Endothelial cell of umbilical vein (primary cell): ENCODE data around the gene SEMA4A. TPM values are rescaled to one million over a fixed set of nuclear protein-coding genes. Genes with fewer than 3 reads are reported as not detected.

Source experiments
- BruUV-seq: library from RNA; stranded (reverse); fragments of 400-500 nt; replicated peaks from 2 replicates; lab custom pipeline; 2021; lab: Mats Ljungman, UMichigan
- CTCF ChIA-PET: fragments of 300-600, 350-600 bp; sonication (Branson Sonifier 250); formaldehyde crosslinking; loops from one replicate; lab custom pipeline; 2021; ENCODE audit warnings: antibody characterized with exemption, inconsistent platforms; lab: Charles Lee
- POLR2A ChIA-PET: fragments of 300-600, 350-600 bp; sonication (Branson Sonifier 250); formaldehyde crosslinking; loops from one replicate; lab custom pipeline; 2021; ENCODE audit warnings: antibody characterized with exemption, inconsistent platforms; lab: Charles Lee
- DNase-seq: peaks from one replicate; pipeline ENCODE4 v3.0.0-alpha.2; 2011; ENCODE audit warnings: low read depth, low spot score
- FAIRE-seq: peaks from 2 replicates; lab custom pipeline; 2011; peaks lifted over from hg19 to GRCh38; lab: Jason Lieb, UNC
- H2AFZ ChIP-seq: 2 replicates; pipeline ENCODE4 v1.6.0; 2012; ENCODE audit warnings: low read depth, low read length, control low read depth, inconsistent platforms
- H3K27ac ChIP-seq: 2 replicates; pipeline ENCODE4 v1.5.1; 2011; ENCODE audit warnings: low read depth, mild to moderate bottlenecking, control low read depth, low read length, moderate library complexity; ENCODE audit not compliant: insufficient read depth
- H3K27me3 ChIP-seq, 2 experiments: 2 replicates each; pipeline versions ENCODE4 v1.6.0 to v1.6.1; 2011; ENCODE audit warnings: low read length in 2 of 2, mixed read lengths in 1 of 2; ENCODE audit not compliant: control insufficient read depth in 2 of 2, insufficient read depth in 2 of 2
- H3K36me3 ChIP-seq, 2 experiments: 2 replicates in 1 of 2; 3 replicates in 1 of 2; pipeline ENCODE4 v1.5.1; 2011; ENCODE audit warnings: low read length in 2 of 2, mild to moderate bottlenecking in 1 of 2, moderate library complexity in 1 of 2; ENCODE audit not compliant: control insufficient read depth in 2 of 2, insufficient read depth in 2 of 2; ENCODE audit errors: extremely low read depth in 1 of 2
- H3K4me1 ChIP-seq: 3 replicates; pipeline ENCODE4 v1.5.1; 2011; ENCODE audit warnings: mild to moderate bottlenecking, low read length; ENCODE audit not compliant: control insufficient read depth, insufficient read depth; ENCODE audit errors: extremely low read depth
- H3K4me2 ChIP-seq: 2 replicates; pipeline ENCODE4 v1.6.1; 2011; ENCODE audit warnings: low read length, control low read depth, mixed read lengths; ENCODE audit not compliant: insufficient read depth
- H3K4me3 ChIP-seq, 3 experiments: fragments of 200-600 bp in 1 of 3; sonication (generic), shearing (Covaris generic) in 1 of 3; replicated peaks in 1 of 3; 2 replicates each; pipeline ENCODE4 v1.5.1; 2011 to 2016; ENCODE audit warnings: control low read depth in 3 of 3, low read length in 3 of 3, mild to moderate bottlenecking in 2 of 3, inconsistent platforms in 1 of 3, low read depth in 1 of 3, moderate library complexity in 1 of 3; ENCODE audit not compliant: insufficient read depth in 1 of 3
- H3K79me2 ChIP-seq: 2 replicates; pipeline ENCODE4 v1.6.0; 2012; ENCODE audit warnings: low read length, inconsistent platforms; ENCODE audit not compliant: control insufficient read depth, insufficient read depth
- H3K9ac ChIP-seq: replicated peaks from 2 replicates; pipeline ENCODE3; 2011; ENCODE audit warnings: low read length, control low read depth; ENCODE audit not compliant: insufficient read depth; ENCODE audit errors: extremely low read depth
- H3K9me1 ChIP-seq: replicated peaks from 3 replicates; pipeline ENCODE4 v1.6.0; 2011; ENCODE audit warnings: mild to moderate bottlenecking, low read length; ENCODE audit not compliant: control insufficient read depth, insufficient read depth; ENCODE audit errors: extremely low read depth
- H3K9me3 ChIP-seq: replicated peaks from 2 replicates; pipeline ENCODE4 v1.5.1; 2012; ENCODE audit warnings: low read length, inconsistent platforms; ENCODE audit not compliant: control insufficient read depth, insufficient read depth
- H4K20me1 ChIP-seq: replicated peaks from 2 replicates; pipeline ENCODE3; 2011; ENCODE audit warnings: mild to moderate bottlenecking, low read length; ENCODE audit not compliant: control insufficient read depth, insufficient read depth; ENCODE audit errors: extremely low read depth
- FOS ChIP-seq: IDR thresholded peaks from 2 replicates; pipeline ENCODE4 v1.6.1; 2011; ENCODE audit warnings: mild to moderate bottlenecking, low read length, moderate library complexity, borderline replicate concordance; ENCODE audit not compliant: insufficient read depth
- dilution Hi-C: fragments of 300-500 bp; cut with MboI; formaldehyde crosslinking; loops from one replicate; pipeline ENCODE4 v1.15.0; 2019; ENCODE audit warnings: low sequenced_read_pairs; ENCODE audit not compliant: extremely low pct_ligation_motif_present
- intact Hi-C: fragments of 100-400 bp; cut with micrococcal nuclease; formaldehyde crosslinking; loops from one replicate; pipeline ENCODE4 v1.10.0; 2022
- polyA plus RNA-seq, 4 experiments: library from polyadenylated mRNA; depleted of rRNA in 3 of 4; stranded (reverse) in 3 of 4; unstranded in 1 of 4; fragments of >200 nt; gene quantifications; 2 replicates each; pipeline versions ENCODE4 v1.2.1 to v1.2.3, GENCODE V29; 2011 to 2012; ENCODE audit warnings: missing spikeins in 1 of 4
- small RNA-seq: library from RNA; depleted of rRNA; stranded (forward); fragments of <200 nt; gene quantifications from one replicate; pipeline ENCODE3, GENCODE V24; 2012; ENCODE audit warnings: low replicate concordance, low read depth; ENCODE audit not compliant: insufficient read depth, insufficient read length
- total RNA-seq: library from RNA; stranded (reverse); gene quantifications from 2 replicates; pipeline ENCODE4 v1.2.3, GENCODE V29; 2021

The SEMA4A gene
- total and polyA plus RNA-seq, 2 donors (not counting 3 experiments of a cell fraction or from before 2014, with no cell fraction given) = 1.5 to 1.6 TPM

GRCh38 chr1:156226782-156227181 is 73.4 kb downstream of the SEMA4A start:
- Histone ChIP-seq H3K4me2 (no peak overlapping the region), H3K4me1 (peaks cover 6% of the 10 kb centered on the region), H4K20me1 (no peaks in the 10 kb centered on the region), H3K27ac (no peak overlapping the region), H3K4me3 (no peak overlapping the region), H3K27me3 (no peaks in the 10 kb centered on the region), H2AFZ (no peak overlapping the region), H3K36me3 (peaks cover 0 to 16% of the 10 kb centered on the region in 2 experiments), H3K9ac (no peak overlapping the region), H3K9me3 (no peaks in the 10 kb centered on the region), H3K9me1 (no peaks in the 10 kb centered on the region), H3K79me2 (no peaks in the 10 kb centered on the region)
- DNase-seq (no peak), FAIRE-seq (no peak)
- POLR2A ChIA-PET = no interaction called here
- BruUV-seq = no TSS peak
- intact Hi-C loops = loop anchor here (5.0 kb wide), 1 partner anchor 34 kb away; the partner anchor contains the start of gene SLC25A44
- CTCF ChIA-PET = interaction anchor here (0.5 to 8.8 kb wide), 3 partner anchors 35 to 136 kb away, joined by 3 to 489 read pairs (median 51); no protein-coding TSS in a partner anchor
- dilution Hi-C loops = loop anchor here (10.0 kb wide), 1 partner anchor 92 kb away; no protein-coding TSS in a partner anchor
- no peak for TF ChIP-seq FOS

Small RNA genes lying within 50 kb of the gene (small RNA-seq; reads per million reads assigned to genes)
- not detected for gene RF00568

Other genes with a start within 250 kb of the SEMA4A start
- 46.4 and 47.8 TPM in 2 replicates for gene RIT1, start 242.2 kb upstream of the SEMA4A start, total RNA-seq
- gene RIT1, start 242.2 kb upstream of the SEMA4A start, polyA plus RNA-seq = 52.0 and 65.5 TPM in 2 replicates
- gene KHDC4, start 219.2 kb upstream of the SEMA4A start, total RNA-seq = 54.1 and 55.6 TPM in 2 replicates
- 47.9 and 48.6 TPM in 2 replicates for gene KHDC4, start 219.2 kb upstream of the SEMA4A start, polyA plus RNA-seq
- gene RXFP4, start 211.9 kb upstream of the SEMA4A start, total RNA-seq = not detected in 2 replicates
- gene RXFP4, start 211.9 kb upstream of the SEMA4A start, polyA plus RNA-seq = not detected in 2 replicates
- 110 and 118 TPM in 2 replicates for gene ARHGEF2, start 175.0 kb upstream of the SEMA4A start, total RNA-seq
- gene ARHGEF2, start 175.0 kb upstream of the SEMA4A start, polyA plus RNA-seq = 59.2 and 62.0 TPM in 2 replicates
- 339 and 362 TPM in 2 replicates for gene SSR2, start 132.6 kb upstream of the SEMA4A start, total RNA-seq
- gene SSR2, start 132.6 kb upstream of the SEMA4A start, polyA plus RNA-seq = 1,337 and 1,787 TPM in 2 replicates
- gene UBQLN4, start 99.8 kb upstream of the SEMA4A start, total RNA-seq = 48.1 and 50.8 TPM in 2 replicates
- gene UBQLN4, start 99.8 kb upstream of the SEMA4A start, polyA plus RNA-seq = 50.5 and 53.6 TPM in 2 replicates
- 77.7 and 80.3 TPM in 2 replicates for gene LAMTOR2, start 98.8 kb upstream of the SEMA4A start, total RNA-seq
- gene LAMTOR2, start 98.8 kb upstream of the SEMA4A start, polyA plus RNA-seq = 136 and 145 TPM in 2 replicates
- gene RAB25, start 92.4 kb upstream of the SEMA4A start, total RNA-seq = not detected in 2 replicates
- gene RAB25, start 92.4 kb upstream of the SEMA4A start, polyA plus RNA-seq = not detected in 2 replicates
- 23.6 and 26.6 TPM in 2 replicates for gene MEX3A, start 71.1 kb upstream of the SEMA4A start, total RNA-seq
- 20.2 and 22.0 TPM in 2 replicates for gene MEX3A, start 71.1 kb upstream of the SEMA4A start, polyA plus RNA-seq
- gene LMNA, start 38.9 kb upstream of the SEMA4A start, total RNA-seq = 715 and 742 TPM in 2 replicates
- gene LMNA, start 38.9 kb upstream of the SEMA4A start, polyA plus RNA-seq = 371 and 461 TPM in 2 replicates
- 24.0 and 26.3 TPM in 2 replicates for gene SLC25A44, start 40.5 kb downstream of the SEMA4A start, total RNA-seq
- 30.2 and 30.6 TPM in 2 replicates for gene SLC25A44, start 40.5 kb downstream of the SEMA4A start, polyA plus RNA-seq
- gene PMF1, start 59.4 kb downstream of the SEMA4A start, total RNA-seq = 58.4 and 61.6 TPM in 2 replicates
- gene PMF1, start 59.4 kb downstream of the SEMA4A start, polyA plus RNA-seq = 134 and 147 TPM in 2 replicates
- gene BGLAP, start 88.6 kb downstream of the SEMA4A start, total RNA-seq = 1.0 and 2.4 TPM in 2 replicates
- 0.65 and 1.2 TPM in 2 replicates for gene BGLAP, start 88.6 kb downstream of the SEMA4A start, polyA plus RNA-seq
- 1.6 and 2.2 TPM in 2 replicates for gene PAQR6, start 94.5 kb downstream of the SEMA4A start, total RNA-seq
- 1.3 and 1.6 TPM in 2 replicates for gene PAQR6, start 94.5 kb downstream of the SEMA4A start, polyA plus RNA-seq
- gene SMG5, start 129.2 kb downstream of the SEMA4A start, total RNA-seq = 79.0 and 82.6 TPM in 2 replicates
- 32.6 and 37.4 TPM in 2 replicates for gene SMG5, start 129.2 kb downstream of the SEMA4A start, polyA plus RNA-seq
- gene TMEM79, start 130.7 kb downstream of the SEMA4A start, total RNA-seq = 3.0 TPM in 2 replicates
- 4.8 and 5.6 TPM in 2 replicates for gene TMEM79, start 130.7 kb downstream of the SEMA4A start, polyA plus RNA-seq
- 83.3 and 84.3 TPM in 2 replicates for gene GLMP, start 142.1 kb downstream of the SEMA4A start, total RNA-seq
- gene GLMP, start 142.1 kb downstream of the SEMA4A start, polyA plus RNA-seq = 109 and 136 TPM in 2 replicates
- gene VHLL, start 145.7 kb downstream of the SEMA4A start, total RNA-seq = 0.73 TPM in 1 of 2 replicates, not detected in the other
- gene VHLL, start 145.7 kb downstream of the SEMA4A start, polyA plus RNA-seq = not detected in 2 replicates
- 330 and 367 TPM in 2 replicates for gene CCT3, start 184.7 kb downstream of the SEMA4A start, total RNA-seq
- 255 and 276 TPM in 2 replicates for gene CCT3, start 184.7 kb downstream of the SEMA4A start, polyA plus RNA-seq
- 0.69 TPM in 1 of 2 replicates, not detected in the other for gene TSACC, start 184.9 kb downstream of the SEMA4A start, total RNA-seq
- gene TSACC, start 184.9 kb downstream of the SEMA4A start, polyA plus RNA-seq = 0.38 and 0.94 TPM in 2 replicates
- not detected in 2 replicates for gene RHBG, start 215.6 kb downstream of the SEMA4A start, total RNA-seq
- not detected in 2 replicates for gene RHBG, start 215.6 kb downstream of the SEMA4A start, polyA plus RNA-seq